C4-2B (cell line): Measurements from ENCODE around the gene FBXO24.

Source experiments
- ZFX ChIP-seq: fragments of 450-650 bp; IDR thresholded peaks from 2 replicates; pipeline ENCODE4 v1.6.1; 2017
- TF ChIP-seq, protein P1 (sequence below): fragments of 450-650 bp; conservative IDR thresholded peaks from 2 replicates; pipeline ENCODE4 v1.5.1; 2017; ENCODE audit warnings: mild to moderate bottlenecking

DNA sequence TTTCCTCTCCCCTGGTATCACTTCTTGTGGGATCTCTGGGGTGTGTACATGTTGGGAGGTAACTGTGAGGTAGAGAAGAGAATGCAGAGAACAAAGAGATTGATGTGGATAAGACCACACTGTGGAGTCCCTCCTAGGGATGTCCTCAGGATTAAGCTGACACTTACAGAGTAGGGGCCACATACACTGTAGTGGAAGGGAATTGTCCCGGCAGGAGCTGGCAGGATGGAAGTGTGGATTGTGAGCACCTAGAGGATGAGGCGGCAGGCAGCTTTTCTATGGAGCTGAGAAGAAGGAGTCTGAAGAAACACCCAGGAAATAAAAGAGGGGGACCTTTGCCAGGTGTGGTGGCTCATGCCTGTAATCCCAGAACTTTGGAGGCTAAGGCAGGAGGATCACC lies 33.6 kb upstream of the FBXO24 start:
- TF ChIP-seq, protein P1, sequence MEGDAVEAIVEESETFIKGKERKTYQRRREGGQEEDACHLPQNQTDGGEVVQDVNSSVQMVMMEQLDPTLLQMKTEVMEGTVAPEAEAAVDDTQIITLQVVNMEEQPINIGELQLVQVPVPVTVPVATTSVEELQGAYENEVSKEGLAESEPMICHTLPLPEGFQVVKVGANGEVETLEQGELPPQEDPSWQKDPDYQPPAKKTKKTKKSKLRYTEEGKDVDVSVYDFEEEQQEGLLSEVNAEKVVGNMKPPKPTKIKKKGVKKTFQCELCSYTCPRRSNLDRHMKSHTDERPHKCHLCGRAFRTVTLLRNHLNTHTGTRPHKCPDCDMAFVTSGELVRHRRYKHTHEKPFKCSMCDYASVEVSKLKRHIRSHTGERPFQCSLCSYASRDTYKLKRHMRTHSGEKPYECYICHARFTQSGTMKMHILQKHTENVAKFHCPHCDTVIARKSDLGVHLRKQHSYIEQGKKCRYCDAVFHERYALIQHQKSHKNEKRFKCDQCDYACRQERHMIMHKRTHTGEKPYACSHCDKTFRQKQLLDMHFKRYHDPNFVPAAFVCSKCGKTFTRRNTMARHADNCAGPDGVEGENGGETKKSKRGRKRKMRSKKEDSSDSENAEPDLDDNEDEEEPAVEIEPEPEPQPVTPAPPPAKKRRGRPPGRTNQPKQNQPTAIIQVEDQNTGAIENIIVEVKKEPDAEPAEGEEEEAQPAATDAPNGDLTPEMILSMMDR: no peak
- TF ChIP-seq ZFX: no peak
